ENCODE results near the gene SLC38A9.

The SLC38A9 gene

GRCh38 chr5:55592388-55593114 is 119.6 kb downstream of the SLC38A9 start:
- DNase-seq (ENCODE audit: low read depth, low spot score) = no peak
- peak overlapping the region; percentile 36 for H3K27ac ChIP-seq

DNA sequence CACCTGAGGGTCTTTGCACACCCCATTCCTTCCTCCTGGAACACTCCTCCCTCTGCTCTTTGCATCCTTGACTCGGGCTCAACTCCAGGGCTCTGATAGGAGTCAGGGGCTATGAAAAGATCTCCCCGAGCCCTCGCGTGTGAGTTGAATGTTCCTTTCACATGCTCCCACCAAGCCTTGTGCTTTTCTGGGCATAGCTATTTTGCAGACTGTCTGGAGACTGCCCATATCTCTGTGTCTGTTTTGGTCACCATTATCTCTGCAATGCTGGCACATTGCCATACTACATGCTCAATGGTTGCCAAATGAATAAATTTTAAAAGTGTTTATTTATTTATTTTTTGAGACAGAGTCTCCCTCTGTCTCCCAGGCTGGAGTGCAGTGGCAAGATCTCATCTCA is 120.4 kb downstream of the SLC38A9 start:
- DNase-seq (ENCODE audit: low read depth, low spot score) = no peak
- H3K27ac ChIP-seq = no peak overlapping the region

- no peak overlapping the region for H3K27ac ChIP-seq
- no peak for DNase-seq (ENCODE audit: low read depth, low spot score)
Measured at GRCh38 chr5:55585206-55585610, 126.9 kb downstream of the SLC38A9 start.

DNA sequence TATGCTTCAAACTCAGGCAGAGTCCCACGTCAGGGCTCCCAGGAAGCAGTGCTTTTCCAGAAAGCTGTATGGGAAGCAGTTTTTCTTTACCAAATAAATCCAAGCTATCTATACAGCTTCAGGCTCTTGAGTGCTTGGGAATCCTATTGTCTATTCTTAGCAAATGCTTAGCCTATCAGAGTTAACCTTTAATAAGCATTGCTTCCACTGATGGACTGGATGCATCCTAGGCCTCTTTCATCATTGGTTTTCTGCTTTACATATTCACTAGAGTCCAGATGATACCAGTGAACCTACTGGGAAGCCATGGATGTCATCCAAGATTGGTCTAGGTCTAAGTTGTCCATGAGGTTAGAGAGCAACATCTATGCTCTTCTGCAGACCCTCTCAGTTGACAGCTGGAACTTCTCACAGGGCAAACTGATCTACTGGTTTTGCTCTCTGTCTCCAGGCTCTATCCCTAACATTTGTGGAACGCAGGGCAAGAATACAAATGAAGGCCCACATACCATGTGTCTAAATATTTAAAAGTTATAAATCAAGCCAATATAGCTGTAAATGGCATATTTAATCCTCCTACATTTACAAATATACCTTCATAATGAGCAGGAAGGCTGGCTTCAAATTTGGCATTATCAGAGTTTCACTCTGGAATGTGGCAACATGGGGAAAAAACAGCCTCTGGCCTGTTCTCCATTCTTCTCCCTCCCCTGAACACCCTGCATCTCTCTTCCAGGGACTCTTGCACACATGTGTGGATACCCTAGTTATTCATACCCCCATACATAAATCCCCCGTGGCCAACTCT is 127.5 kb downstream of the SLC38A9 start:
- H3K27ac ChIP-seq = no peak overlapping the region
- no peak for DNase-seq (ENCODE audit: low read depth, low spot score)

DNA sequence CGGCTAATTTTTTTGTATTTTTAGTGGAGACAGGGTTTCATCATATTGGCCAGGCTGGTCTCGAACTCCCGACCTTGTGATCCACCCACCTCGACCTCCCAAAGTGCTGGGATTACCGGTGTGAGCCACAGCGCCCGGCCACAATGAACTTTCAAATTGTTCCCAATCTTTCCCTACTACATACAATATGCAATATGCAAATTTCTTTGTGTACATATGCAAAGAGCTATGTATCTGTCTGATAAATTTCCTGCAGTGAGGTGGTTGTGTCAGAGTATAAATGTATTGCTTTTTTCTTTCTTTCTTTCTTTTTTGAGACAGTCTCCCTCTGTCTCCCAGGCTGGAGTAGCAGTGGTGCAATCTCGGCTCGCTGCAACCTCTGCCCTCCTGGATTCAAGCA is 128.5 kb downstream of the SLC38A9 start:
- no peak overlapping the region for H3K27ac ChIP-seq
- DNase-seq (ENCODE audit: low read depth, low spot score) = no peak

DNA sequence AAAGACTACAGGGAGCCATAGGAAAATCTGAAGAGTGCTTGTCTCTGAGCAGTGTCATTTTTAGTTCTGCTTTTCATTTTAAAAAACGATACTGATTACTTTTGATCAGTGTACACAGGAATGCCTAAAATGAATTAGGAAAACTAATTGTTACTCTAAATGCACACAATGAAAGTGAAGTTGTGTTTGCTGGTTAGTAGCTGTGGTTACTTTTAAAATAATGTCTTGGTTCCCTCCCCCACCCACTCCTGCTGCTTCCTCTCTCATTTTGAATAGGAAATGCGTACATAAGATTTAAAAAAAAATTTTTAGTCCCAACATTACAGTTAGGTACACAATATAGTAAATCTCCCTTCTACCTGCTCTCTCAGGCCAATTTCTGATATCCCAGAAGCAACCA is 129.9 kb downstream of the SLC38A9 start:
- DNase-seq (ENCODE audit: low read depth, low spot score) = no peak
- no peak overlapping the region for H3K27ac ChIP-seq

DNA sequence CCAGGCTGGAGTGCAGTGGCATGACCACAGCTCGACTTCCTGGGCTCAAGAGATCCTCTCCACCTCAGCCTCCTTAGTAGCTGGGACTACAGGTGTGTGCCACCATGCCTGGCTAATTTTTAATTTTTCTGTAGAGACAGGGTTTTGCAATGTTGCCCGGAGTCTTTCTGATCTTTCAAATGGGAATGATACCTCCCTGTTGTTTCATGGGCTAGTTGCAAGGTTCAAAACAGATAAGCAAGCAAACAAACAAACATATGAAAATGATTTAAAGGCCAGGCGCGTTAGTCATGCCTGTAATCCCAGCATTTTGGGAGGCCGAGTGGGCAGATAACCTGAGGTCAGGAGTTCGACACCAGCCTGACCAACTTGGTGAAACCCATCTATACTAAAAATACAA is 132.1 kb downstream of the SLC38A9 start:
- H3K27ac ChIP-seq = no peak overlapping the region
- no peak for DNase-seq (ENCODE audit: low read depth, low spot score)

DNA sequence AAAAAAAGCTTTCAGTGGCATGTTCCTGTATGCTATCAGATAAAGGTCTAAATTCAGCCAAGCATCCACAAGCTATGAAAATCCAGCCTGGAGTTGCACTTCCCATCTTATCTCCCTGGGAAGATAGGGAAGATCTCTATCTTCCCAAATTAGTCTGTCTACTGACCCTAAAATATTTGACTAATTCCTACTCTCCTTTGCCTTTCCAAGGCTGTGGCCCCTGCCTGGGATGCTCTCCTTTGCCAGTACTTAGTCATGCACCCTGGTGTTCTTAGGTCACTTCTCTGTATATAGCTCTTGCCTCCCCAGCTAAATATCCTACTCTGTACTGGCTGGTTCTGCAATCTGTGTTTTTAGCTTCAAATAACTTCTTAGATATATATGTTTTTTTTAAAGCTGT is 133.4 kb downstream of the SLC38A9 start:
- H3K27ac ChIP-seq = no peak overlapping the region
- no peak for DNase-seq (ENCODE audit: low read depth, low spot score)

DNA sequence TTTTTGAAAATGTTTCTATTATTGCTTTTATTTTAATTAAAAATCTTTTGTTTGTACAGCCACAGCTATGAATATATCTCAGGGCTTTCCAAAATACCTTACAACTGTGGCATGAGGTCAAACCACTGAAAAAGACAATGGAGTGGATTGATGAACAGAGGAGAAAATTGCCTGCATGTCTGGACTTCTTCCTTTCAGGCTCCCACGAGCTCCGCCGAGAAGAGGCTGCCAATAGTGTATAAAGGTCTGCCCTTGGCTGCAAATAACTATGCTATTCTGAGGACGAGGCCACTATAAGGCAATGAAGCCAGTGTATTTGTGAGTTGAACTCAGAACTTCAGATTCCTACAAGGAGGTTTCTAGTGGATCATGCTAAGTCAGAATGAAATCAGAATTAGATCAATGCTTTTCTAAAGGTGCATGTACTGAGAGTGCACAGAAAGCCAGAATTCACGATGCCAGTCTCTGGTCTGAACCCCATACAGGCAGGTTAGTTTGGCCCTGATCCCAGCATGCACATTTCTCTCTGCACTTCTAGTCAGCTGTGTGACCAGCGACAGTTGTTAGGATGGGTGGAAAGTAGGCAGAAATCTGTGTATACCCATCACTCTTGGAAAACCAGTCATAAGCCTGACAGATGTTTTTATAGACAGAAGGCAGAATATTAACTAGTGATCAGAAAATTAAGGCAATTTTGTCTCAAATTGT is 134.6 kb downstream of the SLC38A9 start:
- H3K27ac ChIP-seq = no peak overlapping the region
- DNase-seq (ENCODE audit: low read depth, low spot score) = peak; percentile 12

GRCh38 chr5:55576661-55577060 is 135.5 kb downstream of the SLC38A9 start:
- DNase-seq (ENCODE audit: low read depth, low spot score) = no peak
- no peak overlapping the region for H3K27ac ChIP-seq
